Stimulated activated CD4-positive, alpha-beta T cell treated with anti-CD3 and anti-CD28 coated beads, Interleukin-12 subunit alpha, Interleukin-12 subunit beta, amount 100 ng/mL, for 48 hours (primary cell): ENCODE measurements around the gene UBXN2A.

Source experiments
- DNase-seq, 3 donors: peaks; one replicate each; pipeline ENCODE4 v3.0.0-alpha.2; 2020; ENCODE audit warnings: low read depth in 2 of 3, low spot score in 1 of 3

The UBXN2A gene

DNA sequence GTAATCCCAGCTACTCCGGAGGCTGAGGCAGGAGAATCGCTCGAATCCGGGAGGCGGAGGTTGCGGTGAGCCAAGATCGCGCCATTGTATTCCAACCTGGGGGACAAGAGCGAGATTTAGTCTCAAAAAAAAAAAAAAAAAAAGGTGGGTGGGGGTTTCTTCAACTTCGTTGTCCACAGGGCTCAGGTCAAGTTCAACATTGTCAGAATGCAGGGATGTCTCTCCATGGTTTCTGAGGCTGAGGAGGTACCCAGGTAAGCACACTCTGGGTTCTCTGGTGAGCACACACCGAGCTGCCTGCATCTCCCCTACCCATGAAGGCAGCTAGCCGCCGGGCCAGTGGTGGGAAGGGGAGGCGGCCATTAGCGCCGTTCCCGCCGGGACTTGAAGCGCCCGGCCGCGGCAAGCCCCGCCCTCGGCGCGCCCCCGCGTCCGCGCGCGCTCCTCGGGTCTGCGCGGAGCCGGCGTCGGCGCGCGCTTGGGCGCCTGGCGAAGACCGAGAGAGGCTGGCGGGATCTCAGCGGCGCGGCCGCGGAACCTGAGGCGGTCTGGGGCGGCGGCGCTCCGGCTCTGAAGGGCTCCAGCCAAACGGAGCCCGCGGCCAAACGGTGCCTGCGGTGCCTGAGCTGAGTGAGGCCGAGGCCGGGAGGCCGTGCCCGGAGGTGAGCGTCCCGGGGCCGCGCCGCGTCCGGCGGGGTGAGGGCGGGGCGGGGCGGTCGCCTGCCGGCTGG is at the start of gene UBXN2A:
Gene UBXN2A, plus strand, starts transcription at position 477 of the 731 bp plus-strand sequence. CDS start 17,852 bp downstream, outside the sequence.
- peak; percentile 47 to 68 (median 49) for DNase-seq

GRCh38 chr2:23900133-23900532 is 40.1 kb upstream of the UBXN2A start:
- no peak for DNase-seq

GRCh38 chr2:23900541-23901322 is 39.5 kb upstream of the UBXN2A start:
- no peak for DNase-seq

- no peak for DNase-seq
Observed at GRCh38 chr2:23901966-23902846, 38.1 kb upstream of the UBXN2A start.

- DNase-seq: no peak
Observed at GRCh38 chr2:23903034-23903433, 37.2 kb upstream of the UBXN2A start.

- no peak for DNase-seq
Observed at GRCh38 chr2:23904215-23904614, 36.0 kb upstream of the UBXN2A start.

DNA sequence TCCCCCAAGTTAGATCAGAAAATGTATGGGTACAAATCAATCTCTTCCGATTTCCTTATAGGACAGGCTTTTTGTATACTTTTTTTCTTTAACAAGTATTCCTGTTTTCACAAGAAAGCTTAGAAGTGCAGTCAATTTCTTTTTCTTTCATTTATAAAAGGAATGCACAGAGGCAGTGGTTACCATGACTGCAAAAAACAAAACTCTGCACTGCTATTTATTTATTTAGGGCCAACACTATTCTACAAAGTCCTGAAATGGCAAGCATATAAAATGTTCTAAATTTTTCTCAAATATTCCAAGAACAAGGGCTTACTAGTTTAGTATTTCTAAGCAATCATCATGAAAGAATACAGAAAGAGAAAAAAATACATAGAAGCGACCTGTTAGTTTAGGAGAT is 35.6 kb upstream of the UBXN2A start:
- DNase-seq: no peak

DNA sequence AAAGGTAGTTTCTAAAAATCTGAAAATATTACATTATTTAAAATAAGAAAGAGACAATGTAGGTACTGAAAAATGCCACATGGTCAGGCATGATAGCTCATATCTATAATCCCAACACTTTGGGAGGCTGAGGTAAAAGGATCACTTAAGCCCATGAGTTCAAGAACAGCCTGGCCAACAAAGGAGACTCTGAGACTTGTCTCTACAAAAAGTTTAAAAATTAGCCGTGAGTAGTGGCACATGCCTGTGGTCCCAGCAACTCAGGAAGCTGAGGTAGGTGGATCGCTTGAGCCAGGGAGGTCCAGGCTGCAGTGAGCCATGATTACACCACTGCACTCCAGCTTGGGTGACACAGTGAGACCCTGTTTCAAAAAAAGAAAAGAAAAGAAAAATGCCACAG is 35.1 kb upstream of the UBXN2A start:
- no peak for DNase-seq

DNA sequence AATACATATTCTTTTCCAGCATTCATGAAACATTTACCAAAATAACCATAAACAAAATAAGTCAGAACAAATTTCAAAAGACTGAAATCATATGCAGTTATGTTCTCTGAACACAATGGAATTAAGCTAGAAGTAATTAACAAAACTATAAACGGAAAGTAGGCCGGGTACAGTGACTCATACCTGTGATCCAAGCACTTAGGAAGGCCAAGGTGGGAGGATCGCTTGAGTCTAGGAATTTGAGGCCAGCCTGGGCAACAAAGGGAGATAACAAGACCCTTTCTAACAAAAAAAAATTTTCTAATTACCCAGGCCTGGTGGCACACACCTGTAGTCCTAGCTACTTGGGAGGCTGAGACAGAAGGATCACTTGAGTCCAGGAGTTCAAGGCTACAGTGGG is 28.2 kb upstream of the UBXN2A start:
- DNase-seq: no peak

DNA sequence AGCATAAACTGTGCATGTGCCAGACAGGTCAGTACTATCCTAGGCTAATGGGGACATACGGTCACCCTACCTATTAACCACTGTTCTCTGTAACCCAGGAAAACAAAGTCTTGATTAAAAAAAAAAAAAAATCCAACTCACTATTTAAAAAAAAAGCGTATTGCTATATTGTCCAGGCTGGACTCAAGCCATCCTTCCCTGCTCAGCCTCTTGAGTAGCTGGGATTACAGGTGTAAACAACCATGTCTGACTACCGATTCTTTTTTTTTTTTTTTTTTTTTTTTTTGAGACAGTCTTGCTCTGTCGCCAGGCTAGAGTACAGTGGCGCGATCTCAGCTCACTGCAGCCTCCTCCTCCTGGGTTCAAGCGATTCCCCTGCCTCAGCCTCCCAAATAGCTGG is 24.9 kb upstream of the UBXN2A start:
- no peak for DNase-seq

- no peak for DNase-seq
Observed at GRCh38 chr2:23916727-23917405, 23.4 kb upstream of the UBXN2A start.

DNA sequence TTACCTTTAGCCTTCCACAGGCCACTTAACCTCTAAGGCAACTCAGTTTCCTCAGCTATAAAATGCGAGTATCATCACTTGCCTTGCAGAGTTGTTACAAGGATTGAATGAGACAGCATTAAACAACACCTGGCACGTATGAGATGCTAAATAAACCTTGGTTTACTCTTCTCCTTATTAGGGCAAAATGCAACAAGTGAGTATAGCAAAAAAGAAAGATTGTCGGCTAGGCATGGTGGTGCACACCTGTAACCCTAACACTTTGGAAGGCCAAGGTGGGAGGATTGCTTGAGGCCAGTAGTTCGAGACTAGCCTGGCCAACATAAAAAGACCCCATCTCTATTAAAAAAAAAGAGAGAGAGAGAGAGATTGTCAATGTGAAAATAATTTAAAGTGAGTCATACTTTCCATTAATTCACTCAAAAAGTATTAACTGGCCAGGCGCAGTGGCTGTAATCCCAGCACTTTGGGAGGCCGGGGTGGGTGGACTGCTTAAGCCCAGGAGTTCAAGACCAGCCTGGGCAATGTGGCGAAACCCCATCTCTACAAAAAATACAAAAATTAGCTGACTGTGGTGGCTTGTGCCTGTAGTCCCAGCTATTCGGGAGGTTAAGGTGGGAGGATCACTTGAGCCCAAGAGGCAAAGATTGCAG is 21.3 kb upstream of the UBXN2A start:
- DNase-seq: no peak

- no peak for DNase-seq
Observed at GRCh38 chr2:23924589-23925359, 15.5 kb upstream of the UBXN2A start.

- peak; percentile 37 to 56 (median 47) for DNase-seq
Observed at GRCh38 chr2:23925702-23926289, 14.5 kb upstream of the UBXN2A start.

DNA sequence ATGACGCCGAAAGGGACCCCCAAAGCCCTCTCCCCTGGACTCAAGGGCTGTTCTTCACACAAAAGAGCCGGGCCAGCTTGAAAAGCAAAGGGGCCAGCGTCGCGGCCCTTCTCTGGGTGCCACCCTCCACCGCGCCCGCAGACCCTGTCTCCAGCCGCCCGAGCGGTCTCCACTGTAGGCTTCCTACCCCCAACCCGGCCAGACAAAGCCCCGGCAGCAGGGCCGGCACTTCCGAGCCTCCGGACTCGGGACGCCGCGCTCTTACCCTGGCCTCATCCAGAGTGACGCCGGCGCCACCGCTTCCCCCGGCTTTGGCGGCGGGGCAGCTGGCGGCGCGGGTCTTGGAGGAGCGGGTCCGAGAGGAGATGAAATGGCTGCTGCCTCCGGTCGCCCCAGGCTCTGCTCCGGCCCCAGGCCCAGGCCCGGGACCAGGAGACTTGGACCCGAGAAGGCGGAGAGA is 13.9 kb upstream of the UBXN2A start:
- DNase-seq: peak in 1 of 3 donors; percentile 10

DNA sequence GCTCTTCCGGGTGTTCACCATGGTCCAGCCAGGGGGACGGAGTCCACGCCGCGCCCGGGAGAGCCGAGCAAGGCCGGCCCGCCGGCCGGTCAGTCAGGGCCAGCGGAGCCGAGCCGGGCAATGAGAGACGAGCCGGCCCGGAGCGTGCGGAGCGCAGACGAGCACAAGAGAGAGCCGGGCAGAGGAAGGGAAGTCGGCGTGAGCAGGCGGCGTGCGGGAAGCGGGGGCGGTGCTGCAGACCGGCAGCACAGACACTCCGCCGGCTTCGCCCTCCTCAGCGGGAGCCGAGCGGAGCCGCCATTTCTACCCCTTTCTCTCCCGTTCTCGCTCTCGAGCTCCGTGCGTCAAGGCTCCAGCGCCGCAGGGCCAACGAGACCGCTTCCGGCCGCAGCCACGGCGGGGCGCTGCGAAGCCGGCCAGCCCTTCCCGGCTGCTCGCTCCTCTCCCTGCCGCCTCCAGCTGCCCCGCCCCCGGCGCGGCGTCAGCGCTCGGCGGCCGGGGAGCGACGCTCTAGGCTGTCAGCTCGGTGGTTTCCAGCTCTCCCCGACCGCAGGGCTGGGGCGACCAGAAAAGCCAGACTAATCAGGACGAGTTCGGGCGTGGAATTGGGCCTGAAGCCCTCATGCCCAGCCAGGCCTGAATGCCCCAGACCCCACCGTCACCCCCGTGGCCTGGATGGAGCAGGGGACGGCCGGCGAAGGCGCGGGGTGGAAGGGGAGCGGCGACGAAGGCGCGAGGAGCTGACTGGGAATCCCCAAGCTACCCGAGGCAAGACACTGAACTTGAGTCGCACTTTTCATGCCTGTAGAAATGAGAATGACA is 13.3 kb upstream of the UBXN2A start, which contains the start of gene ATAD2B:
Gene ATAD2B, minus strand, starts transcription at position 374 of the 822 bp plus-strand sequence. Its CDS starts 353 bp downstream, at position 21.
- peak; percentile 87 to 90 (median 89) for DNase-seq

DNA sequence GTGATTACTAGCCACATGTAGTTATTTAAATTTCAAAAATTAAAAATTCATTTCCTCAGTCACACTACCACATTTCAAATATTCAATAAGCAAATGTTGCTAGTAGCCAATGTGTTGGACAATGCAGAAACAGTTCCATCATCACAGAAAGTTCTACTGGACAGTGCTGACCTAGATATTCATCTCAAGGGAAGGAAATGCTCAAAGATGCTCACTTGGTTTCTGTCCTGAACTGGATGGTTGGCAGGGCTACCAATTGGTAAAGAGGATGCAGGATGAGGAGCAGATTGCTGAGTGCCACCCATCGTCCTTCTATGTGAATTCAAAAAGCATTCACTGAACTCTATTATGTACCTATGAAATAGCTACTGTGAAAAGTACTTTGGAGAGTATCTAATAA is 6.0 kb upstream of the UBXN2A start:
- DNase-seq: no peak
